Measurements from ENCODE around the gene ARHGAP26.

- TF ChIP-seq CTCF (IDR thresholded peaks at IDR 0.05) (no peak), POLR2A (IDR thresholded peaks at IDR 0.05) (no peak)
These were observed 49.4 kb upstream of the ARHGAP26 start for GRCh38 chr5:142720641-142721271.
